Measurements from ENCODE around the gene OBP2B. TPM values are rescaled to one million over a fixed set of nuclear protein-coding genes. Genes with fewer than 3 reads are reported as not detected.
"Not testable (repeated sequence)": the region's sequence is repeated elsewhere in the genome, so short reads cannot be mapped to it uniquely, and the experiment has no call there.

OBP2B gene
- total and polyA plus RNA-seq, 9 donors = not detected

DNA sequence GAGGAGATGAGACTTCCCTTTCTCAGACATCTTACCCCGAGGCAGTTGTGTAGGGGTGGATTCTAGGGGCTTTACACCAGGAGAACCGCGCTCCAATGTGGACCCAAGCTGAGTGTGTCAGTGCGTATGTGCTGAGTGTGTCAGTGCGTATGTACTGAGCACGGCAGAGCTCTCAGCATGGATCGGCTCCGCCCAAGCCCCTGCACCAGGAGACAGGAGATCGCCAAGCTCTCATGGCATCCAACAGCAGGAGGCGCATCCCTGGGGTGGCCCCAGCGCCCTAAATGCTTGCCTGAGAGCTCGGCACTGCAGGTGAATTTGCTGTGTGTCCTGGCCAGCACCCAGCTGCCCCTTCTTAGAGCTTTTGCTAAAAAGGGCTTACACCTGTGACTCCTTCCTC is 12.9 kb upstream of the OBP2B start:
- not testable (repeated sequence) for DNase-seq; H3K4me3 ChIP-seq (ENCODE audit: low read length); H3K36me3 ChIP-seq (ENCODE audit: control insufficient read depth, insufficient read depth, low read length); H3K9me3 ChIP-seq (replicated peaks; ENCODE audit: control insufficient read depth, low read depth, low read length); H3K4me1 ChIP-seq (ENCODE audit: control insufficient read depth, insufficient read depth, low read length); H3K27me3 ChIP-seq (ENCODE audit: control insufficient read depth, insufficient read depth, low read length); H3K27ac ChIP-seq (ENCODE audit: low read length)
- WGBS (ENCODE audit: insufficient coverage) = 73% methylated on average over 11 of the region's 12 CpGs

DNA sequence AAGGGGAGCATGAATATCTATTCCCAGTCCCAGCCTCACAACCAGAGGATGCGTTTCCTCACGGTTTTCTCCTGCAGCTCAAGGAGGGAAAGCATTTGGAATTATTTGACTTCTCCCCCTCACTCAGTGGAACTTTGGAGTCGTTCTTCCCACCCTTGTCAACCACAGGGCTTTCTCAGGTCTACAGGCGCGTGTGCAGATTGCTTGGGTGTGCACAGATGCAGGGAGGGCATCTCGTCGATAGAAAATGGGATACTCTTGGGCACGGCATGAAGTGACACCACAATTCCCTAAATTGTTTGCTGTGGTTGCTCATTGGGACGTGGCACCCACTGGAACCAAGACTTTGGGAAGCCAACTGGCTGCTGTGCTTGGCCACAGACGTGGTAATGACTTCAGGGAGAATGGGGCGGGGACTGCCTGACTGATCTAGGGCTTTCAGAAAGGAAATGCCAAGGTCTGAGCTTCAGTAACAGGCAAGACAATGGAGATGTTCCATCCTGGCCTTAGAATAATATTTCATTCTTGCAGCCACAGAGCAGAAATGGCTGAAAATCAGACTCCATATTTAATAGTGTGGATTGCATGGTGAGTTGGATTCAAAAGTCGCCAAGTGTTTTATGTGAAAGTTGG is 12.2 kb upstream of the OBP2B start:
- H3K4me1 ChIP-seq (ENCODE audit: control insufficient read depth, insufficient read depth, low read length) = no peaks in the 10 kb centered on the region
- H3K36me3 ChIP-seq (ENCODE audit: control insufficient read depth, insufficient read depth, low read length) = no peaks in the 10 kb centered on the region
- WGBS (ENCODE audit: insufficient coverage) = 75% methylated on average over 8 of the region's 12 CpGs
- no peaks in the 10 kb centered on the region for H3K9me3 ChIP-seq (replicated peaks; ENCODE audit: control insufficient read depth, low read depth, low read length)
- no peaks in the 10 kb centered on the region for H3K27me3 ChIP-seq (ENCODE audit: control insufficient read depth, insufficient read depth, low read length)
- H3K4me3 ChIP-seq (ENCODE audit: low read length) = no peak overlapping the region
- H3K27ac ChIP-seq (ENCODE audit: low read length) = no peak overlapping the region
- DNase-seq = no peak

DNA sequence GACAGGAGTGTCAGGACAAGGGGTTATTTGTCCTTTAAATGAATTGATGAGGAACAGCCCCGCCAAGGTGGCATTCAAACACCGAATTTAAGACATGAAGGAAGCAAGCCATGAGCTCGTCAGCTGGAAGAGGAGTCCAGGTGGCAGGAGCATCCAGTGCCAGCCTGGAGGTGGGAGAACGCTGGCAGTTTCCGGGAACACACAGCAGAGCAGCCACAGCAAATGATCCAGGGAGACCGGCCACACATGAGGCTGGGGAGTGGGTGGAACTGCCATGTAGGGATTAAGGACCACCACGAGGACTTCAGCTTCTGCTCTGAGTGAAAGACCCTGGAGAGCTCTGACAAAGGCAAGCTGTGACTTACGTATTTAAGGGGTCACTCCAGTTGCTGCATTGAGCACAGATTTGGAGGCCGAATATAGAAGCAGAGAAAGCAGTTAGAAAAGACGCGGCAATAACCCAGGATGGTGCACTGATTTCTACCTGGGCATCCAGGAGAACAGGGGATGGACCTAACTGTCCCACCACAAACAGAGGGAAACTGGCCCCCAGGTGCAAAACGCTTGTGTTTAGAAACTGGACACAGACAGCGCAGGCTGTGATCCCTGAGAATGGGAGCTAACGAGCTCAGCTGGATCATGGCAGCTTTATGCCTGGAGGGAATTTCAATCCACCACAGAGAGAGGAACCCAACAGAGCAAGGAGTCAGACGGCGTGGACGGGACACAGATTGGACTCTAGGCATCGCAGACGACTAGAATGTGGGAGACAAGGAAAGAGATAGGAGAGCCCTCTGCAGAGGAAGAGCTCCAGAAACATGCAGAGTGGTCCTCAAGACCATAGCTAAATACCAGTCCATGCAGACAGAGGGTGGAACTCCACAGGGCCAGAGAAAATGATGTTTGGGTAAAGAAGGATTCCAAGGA is 9.3 kb upstream of the OBP2B start:
- not testable (repeated sequence) for H3K27ac ChIP-seq (ENCODE audit: low read length); H3K36me3 ChIP-seq (ENCODE audit: control insufficient read depth, insufficient read depth, low read length); H3K27me3 ChIP-seq (ENCODE audit: control insufficient read depth, insufficient read depth, low read length); H3K4me1 ChIP-seq (ENCODE audit: control insufficient read depth, insufficient read depth, low read length); H3K9me3 ChIP-seq (replicated peaks; ENCODE audit: control insufficient read depth, low read depth, low read length); H3K4me3 ChIP-seq (ENCODE audit: low read length); DNase-seq
- WGBS (ENCODE audit: insufficient coverage) = 72% methylated on average over 12 of the region's 19 CpGs

DNA sequence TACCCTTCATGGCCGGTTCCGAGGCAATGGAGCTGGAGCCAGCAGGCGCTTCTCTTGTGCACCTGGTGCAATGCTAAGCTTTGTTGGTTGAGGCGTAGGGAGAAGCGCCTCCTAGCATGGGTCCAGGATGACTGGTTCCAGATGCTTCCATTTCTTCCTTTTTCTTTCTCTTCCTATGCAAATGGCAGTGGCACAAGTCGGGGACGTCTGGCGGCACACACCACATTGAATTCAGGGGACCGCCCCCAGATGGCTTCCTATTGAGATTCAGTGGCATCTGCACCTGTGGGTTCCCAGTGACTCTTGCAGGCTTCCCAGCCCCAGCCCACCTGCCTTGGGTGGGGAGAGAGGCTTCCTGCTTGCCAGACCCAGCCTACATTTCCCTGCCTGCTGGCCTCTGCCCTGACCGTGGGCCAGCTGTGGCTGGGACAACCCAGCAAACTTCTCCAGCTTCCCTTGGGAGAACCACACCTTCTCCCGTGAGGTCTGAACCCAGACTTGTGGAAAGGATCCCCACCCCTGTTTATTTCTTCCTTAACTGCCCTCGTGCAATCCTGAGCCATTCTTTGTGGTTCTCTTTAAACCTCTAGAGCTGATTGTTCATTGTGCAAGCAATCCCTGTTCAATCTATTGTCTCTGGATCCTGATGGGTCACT is 8.4 kb upstream of the OBP2B start:
- not testable (repeated sequence) for H3K4me1 ChIP-seq (ENCODE audit: control insufficient read depth, insufficient read depth, low read length); H3K27ac ChIP-seq (ENCODE audit: low read length); H3K9me3 ChIP-seq (replicated peaks; ENCODE audit: control insufficient read depth, low read depth, low read length); H3K4me3 ChIP-seq (ENCODE audit: low read length); H3K27me3 ChIP-seq (ENCODE audit: control insufficient read depth, insufficient read depth, low read length); H3K36me3 ChIP-seq (ENCODE audit: control insufficient read depth, insufficient read depth, low read length); DNase-seq
- 38% methylated on average over 5 of the region's 12 CpGs for WGBS (ENCODE audit: insufficient coverage)

DNA sequence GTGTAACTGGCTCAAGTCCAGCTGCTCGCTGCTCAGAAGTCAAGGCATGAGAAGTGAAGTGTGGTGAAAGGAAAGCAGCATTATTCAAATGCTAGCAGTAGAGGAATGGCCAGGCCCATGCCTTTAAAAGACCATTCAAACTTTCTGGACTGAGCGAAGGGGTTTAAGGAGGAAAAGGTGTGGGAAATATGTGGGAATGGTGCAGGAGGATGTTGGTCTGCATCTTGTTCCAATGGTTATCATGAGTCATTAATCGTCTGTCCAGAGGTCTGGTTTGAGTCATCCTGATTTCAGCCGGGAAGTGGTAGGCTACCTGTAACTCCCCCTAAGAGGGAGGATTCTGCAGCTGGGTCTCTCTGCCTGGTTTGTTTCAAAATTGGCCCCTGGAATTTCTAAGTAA is 5.2 kb upstream of the OBP2B start:
- not testable (repeated sequence) for H3K27ac ChIP-seq (ENCODE audit: low read length); H3K9me3 ChIP-seq (replicated peaks; ENCODE audit: control insufficient read depth, low read depth, low read length); H3K27me3 ChIP-seq (ENCODE audit: control insufficient read depth, insufficient read depth, low read length); H3K4me3 ChIP-seq (ENCODE audit: low read length); DNase-seq; H3K36me3 ChIP-seq (ENCODE audit: control insufficient read depth, insufficient read depth, low read length); H3K4me1 ChIP-seq (ENCODE audit: control insufficient read depth, insufficient read depth, low read length)
- 65% methylated on average over 3 of the region's 4 CpGs for WGBS (ENCODE audit: insufficient coverage)

DNA sequence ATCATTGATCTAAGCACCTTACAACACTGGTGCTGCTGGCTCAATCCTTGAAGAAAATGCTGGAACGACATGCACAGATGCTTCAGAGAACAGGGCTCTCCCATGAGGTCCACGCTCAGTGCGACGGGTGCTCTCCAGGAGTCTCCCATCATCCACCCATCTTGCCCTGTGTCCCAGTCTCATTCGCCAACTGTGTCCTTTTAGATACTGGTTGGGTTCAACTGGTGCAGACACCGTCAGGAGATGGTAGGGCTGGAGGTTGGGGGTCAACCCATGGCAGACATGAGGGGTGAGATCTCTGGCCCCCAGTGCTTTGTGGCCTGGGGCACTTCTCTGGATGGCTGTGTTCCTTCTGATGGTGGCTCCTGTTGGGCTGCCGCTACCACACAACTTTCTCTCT is 1.6 kb upstream of the OBP2B start:
- no peak for DNase-seq
- Histone ChIP-seq H3K4me3 (ENCODE audit: low read length) (no peak overlapping the region), H3K27me3 (ENCODE audit: control insufficient read depth, insufficient read depth, low read length) (peaks cover 4% of the 10 kb centered on the region), H3K4me1 (ENCODE audit: control insufficient read depth, insufficient read depth, low read length) (no peaks in the 10 kb centered on the region), H3K9me3 (replicated peaks; ENCODE audit: control insufficient read depth, low read depth, low read length) (no peaks in the 10 kb centered on the region), H3K36me3 (ENCODE audit: control insufficient read depth, insufficient read depth, low read length) (no peaks in the 10 kb centered on the region), H3K27ac (ENCODE audit: low read length) (no peak overlapping the region)
- 93% methylated on average over 5 of the region's 7 CpGs for WGBS (ENCODE audit: insufficient coverage)

DNA sequence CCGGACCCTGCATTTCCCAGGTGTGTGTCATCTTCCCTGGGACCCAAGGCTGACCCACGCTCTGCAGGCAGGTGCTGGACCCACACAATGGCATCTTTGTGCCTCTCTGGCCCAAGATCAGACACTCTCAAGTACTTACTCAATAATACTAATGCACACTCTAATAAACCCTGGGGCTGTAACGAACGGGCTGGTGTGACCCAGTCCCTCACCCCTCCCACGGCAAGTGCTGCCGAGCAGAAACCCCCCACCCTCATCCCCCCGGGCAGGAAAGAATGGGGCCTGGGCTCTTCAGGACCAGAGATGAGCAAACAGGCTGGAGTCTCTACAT is 1.1 kb upstream of the OBP2B start:
- Histone ChIP-seq H3K27ac (ENCODE audit: low read length) (no peak overlapping the region), H3K4me1 (ENCODE audit: control insufficient read depth, insufficient read depth, low read length) (no peaks in the 10 kb centered on the region), H3K36me3 (ENCODE audit: control insufficient read depth, insufficient read depth, low read length) (no peaks in the 10 kb centered on the region), H3K27me3 (ENCODE audit: control insufficient read depth, insufficient read depth, low read length) (peaks cover 4% of the 10 kb centered on the region), H3K4me3 (ENCODE audit: low read length) (no peak overlapping the region), H3K9me3 (replicated peaks; ENCODE audit: control insufficient read depth, low read depth, low read length) (no peaks in the 10 kb centered on the region)
- 65% methylated on average over 6 of the region's 7 CpGs for WGBS (ENCODE audit: insufficient coverage)
- no peak for DNase-seq

DNA sequence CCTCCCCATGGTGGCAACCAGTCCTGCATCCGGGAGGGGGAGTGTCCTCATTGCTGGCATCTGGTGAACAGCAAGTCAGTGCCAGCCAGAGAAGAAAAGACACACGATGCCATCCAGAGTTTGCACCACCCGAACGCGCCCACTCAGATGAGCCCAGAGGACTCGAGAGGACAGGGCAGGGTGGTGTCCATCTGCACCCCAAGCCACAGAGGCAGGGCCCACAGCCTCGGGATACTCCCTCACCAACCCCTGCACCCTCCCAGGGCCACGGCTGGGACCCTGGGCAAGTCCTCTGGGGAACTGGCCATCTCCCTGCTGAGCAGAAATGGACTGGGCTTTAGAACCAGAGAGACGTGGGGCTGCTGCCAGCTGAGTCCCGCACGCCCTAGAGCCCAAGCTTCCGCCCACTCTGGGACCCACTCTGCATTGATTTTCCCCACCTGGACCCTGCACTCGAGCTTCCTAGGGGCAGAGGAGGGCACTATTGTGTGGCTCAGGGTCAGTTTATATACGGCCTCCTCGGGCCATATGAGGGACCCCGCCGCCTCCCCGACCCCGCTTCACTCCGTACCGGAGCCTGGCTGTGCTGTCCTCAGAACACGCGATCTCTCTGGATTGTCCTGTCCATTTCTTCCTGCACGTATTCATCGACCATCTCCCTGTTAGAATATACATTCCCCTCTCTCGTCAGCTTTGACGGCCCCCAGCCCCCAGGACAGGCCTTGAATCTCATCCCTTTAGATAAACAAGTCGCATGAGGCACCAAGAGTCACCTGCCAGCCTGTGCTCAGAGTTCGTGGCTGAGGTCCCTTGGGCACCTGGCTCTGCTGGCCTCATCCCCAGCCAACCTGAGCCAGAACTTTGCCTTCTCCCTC is 514 bp upstream of the OBP2B start:
- H3K36me3 ChIP-seq (ENCODE audit: control insufficient read depth, insufficient read depth, low read length); H3K27me3 ChIP-seq (ENCODE audit: control insufficient read depth, insufficient read depth, low read length); H3K4me1 ChIP-seq (ENCODE audit: control insufficient read depth, insufficient read depth, low read length); H3K27ac ChIP-seq (ENCODE audit: low read length); DNase-seq; H3K9me3 ChIP-seq (replicated peaks; ENCODE audit: control insufficient read depth, low read depth, low read length); H3K4me3 ChIP-seq (ENCODE audit: low read length): not testable (repeated sequence)
- 72% methylated on average over 25 of the region's 29 CpGs for WGBS (ENCODE audit: insufficient coverage)

DNA sequence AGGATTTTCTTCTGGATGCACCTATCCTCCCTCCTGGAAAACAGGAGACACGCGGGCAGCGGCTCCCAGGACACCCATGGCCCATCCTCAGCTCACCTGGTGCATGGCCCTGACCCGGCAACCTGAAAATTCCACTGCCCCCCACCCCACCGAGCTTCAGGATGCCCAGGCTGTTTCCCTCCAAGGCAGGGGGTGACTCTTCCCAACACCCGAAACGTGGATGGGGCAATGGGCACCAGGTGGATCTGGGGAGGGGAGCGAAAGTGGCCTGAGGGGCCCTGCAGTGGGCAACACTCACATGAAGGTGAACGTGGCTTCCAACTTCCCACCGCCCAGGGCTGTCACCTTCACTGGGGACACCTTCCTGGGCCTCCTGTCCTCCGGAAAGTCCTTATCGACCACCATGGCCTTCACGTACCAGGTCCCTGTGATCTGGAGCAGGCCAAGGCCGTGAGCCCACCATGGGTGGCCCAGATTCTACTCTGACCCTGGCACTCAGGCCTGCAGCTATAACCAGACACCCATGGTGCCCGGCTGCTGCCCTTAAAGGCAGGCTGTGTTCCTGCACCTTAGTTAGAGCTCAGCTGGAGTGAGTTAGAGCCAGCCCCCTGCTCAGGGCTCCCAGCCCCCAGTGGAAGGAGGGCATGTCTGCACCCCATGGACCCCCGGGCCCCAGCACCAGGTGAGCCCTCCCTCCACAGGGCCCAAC is 725 bp downstream of the OBP2B start:
- WGBS (ENCODE audit: insufficient coverage) = 84% methylated on average over 3 of the region's 16 CpGs
- H3K27me3 ChIP-seq (ENCODE audit: control insufficient read depth, insufficient read depth, low read length); H3K9me3 ChIP-seq (replicated peaks; ENCODE audit: control insufficient read depth, low read depth, low read length); H3K4me1 ChIP-seq (ENCODE audit: control insufficient read depth, insufficient read depth, low read length); H3K4me3 ChIP-seq (ENCODE audit: low read length); H3K27ac ChIP-seq (ENCODE audit: low read length); H3K36me3 ChIP-seq (ENCODE audit: control insufficient read depth, insufficient read depth, low read length); DNase-seq: not testable (repeated sequence)
